WTC11 (cell line): ENCODE measurements around the gene KRTAP6-2. TPM values are rescaled to one million over a fixed set of nuclear protein-coding genes. Genes with fewer than 3 reads are reported as not detected.

Experiments used
- ATAC-seq: fragments of 200-7000 bp; cut with Tn5 transposase; 2 replicates; pipeline ENCODE4 v1.10.0; 2021; ENCODE audit warnings: mild to moderate bottlenecking, moderate library complexity
- CTCF ChIA-PET: fragments of 300-600 bp; sonication (Branson Sonifier 250); formaldehyde crosslinking; loops from one replicate; lab custom pipeline; 2021; ENCODE audit warnings: antibody characterized with exemption; lab: Charles Lee
- POLR2A ChIA-PET: fragments of 350-600 bp; sonication (Branson Sonifier 250); formaldehyde crosslinking; loops from one replicate; lab custom pipeline; 2021; ENCODE audit warnings: antibody characterized with exemption; lab: Charles Lee
- DNase-seq: peaks from one replicate; pipeline ENCODE4 v3.0.0; 2021; ENCODE audit warnings: low spot score
- H3K27ac Mint-ChIP-seq: 2 replicates; pipeline ENCODE4 v1.8.0; 2021; ENCODE audit warnings: mixed read lengths
- H3K27me3 Mint-ChIP-seq: 2 replicates; pipeline ENCODE4 v1.8.0; 2021; ENCODE audit warnings: low read depth, mild to moderate bottlenecking, moderate library complexity, mixed read lengths
- H3K36me3 Mint-ChIP-seq: 2 replicates; pipeline ENCODE4 v1.8.0; 2021; ENCODE audit warnings: mixed read lengths
- H3K4me1 Mint-ChIP-seq: 2 replicates; pipeline ENCODE4 v1.8.0; 2022; ENCODE audit warnings: mixed read lengths
- H3K4me3 Mint-ChIP-seq: 2 replicates; pipeline ENCODE4 v1.8.0; 2021; ENCODE audit warnings: mild to moderate bottlenecking, moderate library complexity, mixed read lengths
- H3K9me3 Mint-ChIP-seq: 2 replicates; pipeline ENCODE4 v1.8.0; 2021; ENCODE audit warnings: mixed read lengths
- AFF4 ChIP-seq: sonication (generic); formaldehyde crosslinking; IDR thresholded peaks from 2 replicates; pipeline ENCODE4 v1.8.1; 2023; ENCODE audit warnings: mild to moderate bottlenecking, missing genetic modification reagents, borderline replicate concordance
- CREM ChIP-seq: sonication (generic); formaldehyde crosslinking; IDR thresholded peaks from 2 replicates; pipeline ENCODE4 v1.8.1; 2022; ENCODE audit warnings: mild to moderate bottlenecking, missing genetic modification reagents, moderate library complexity
- CTCF ChIP-seq: fragments of 200-600 bp; IDR thresholded peaks from 2 replicates; pipeline ENCODE4 v1.8.0; 2022; ENCODE audit warnings: antibody characterized with exemption
- E2F1 ChIP-seq: sonication (generic); formaldehyde crosslinking; IDR thresholded peaks from 2 replicates; pipeline ENCODE4 v1.8.0; 2022; ENCODE audit warnings: mild to moderate bottlenecking, missing genetic modification reagents
- E2F4 ChIP-seq: sonication (generic); formaldehyde crosslinking; IDR thresholded peaks from 2 replicates; pipeline ENCODE4 v1.8.1; 2022; ENCODE audit warnings: low read depth, mild to moderate bottlenecking, moderate library complexity, missing genetic modification reagents, borderline replicate concordance
- ESRRA ChIP-seq: sonication (generic); formaldehyde crosslinking; IDR thresholded peaks from 2 replicates; pipeline ENCODE4 v1.8.1; 2022; ENCODE audit warnings: mild to moderate bottlenecking, missing genetic modification reagents, borderline replicate concordance
- FOXK1 ChIP-seq: sonication (generic); formaldehyde crosslinking; IDR thresholded peaks from 2 replicates; pipeline ENCODE4 v1.8.0; 2022; ENCODE audit warnings: mild to moderate bottlenecking, moderate library complexity, missing genetic modification reagents
- IRF1 ChIP-seq: sonication (generic); formaldehyde crosslinking; IDR thresholded peaks from 2 replicates; pipeline ENCODE4 v1.8.0; 2023; ENCODE audit warnings: missing genetic modification reagents
- IRF2 ChIP-seq: sonication (generic); formaldehyde crosslinking; IDR thresholded peaks from 2 replicates; pipeline ENCODE4 v1.8.0; 2022; ENCODE audit warnings: low read depth, missing genetic modification reagents, borderline replicate concordance
- NR1H2 ChIP-seq: sonication (generic); formaldehyde crosslinking; IDR thresholded peaks from 2 replicates; pipeline ENCODE4 v1.9.0; 2021; ENCODE audit warnings: mild to moderate bottlenecking, moderate library complexity, missing genetic modification reagents
- PRDM15 ChIP-seq: sonication (generic); formaldehyde crosslinking; IDR thresholded peaks from 2 replicates; pipeline ENCODE4 v1.8.0; 2022; ENCODE audit warnings: missing genetic modification reagents
- RELA ChIP-seq: sonication (generic); formaldehyde crosslinking; IDR thresholded peaks from 2 replicates; pipeline ENCODE4 v1.8.1; 2022; ENCODE audit warnings: missing genetic modification reagents, mild to moderate bottlenecking, borderline replicate concordance
- SOX15 ChIP-seq: fragments of 250-450 bp; sonication (Bioruptor Pico); IDR thresholded peaks from 2 replicates; pipeline ENCODE4 v1.9.0; 2021; ENCODE audit warnings: mild to moderate bottlenecking
- ZMAT4 ChIP-seq: fragments of 250-450 bp; sonication (Bioruptor Pico); IDR thresholded peaks from 2 replicates; pipeline ENCODE4 v1.9.0; 2021; ENCODE audit warnings: mild to moderate bottlenecking
- ZNF232 ChIP-seq: sonication (generic); formaldehyde crosslinking; IDR thresholded peaks from 2 replicates; pipeline ENCODE4 v1.8.0; 2022; ENCODE audit warnings: mild to moderate bottlenecking, missing genetic modification reagents
- ZNF425 ChIP-seq: fragments of 250-450 bp; sonication (Bioruptor Pico); conservative IDR thresholded peaks from 2 replicates; pipeline ENCODE4 v1.9.0; 2021; ENCODE audit warnings: mild to moderate bottlenecking
- ZNF512 ChIP-seq: sonication (generic); formaldehyde crosslinking; IDR thresholded peaks from 2 replicates; pipeline ENCODE4 v1.8.1; 2022; ENCODE audit warnings: missing genetic modification reagents, borderline replicate concordance
- ZNF671 ChIP-seq: fragments of 250-450 bp; sonication (Bioruptor Pico); IDR thresholded peaks from 2 replicates; pipeline ENCODE4 v1.8.0; 2021; ENCODE audit warnings: mild to moderate bottlenecking
- total RNA-seq: library from RNA; stranded (reverse); gene quantifications from 3 replicates; pipeline ENCODE4 v1.2.3, GENCODE V29; 2021

Gene KRTAP6-2
- total RNA-seq, 1 experiment from 2014 or later, result not detected

GRCh38 chr21:30642564-30642963, 43.9 kb upstream of the KRTAP6-2 start, which contains the start of gene KRTAP20-3:
TSS of gene KRTAP20-3 (plus strand) at chr21:30642864.
- Mint-ChIP-seq H3K9me3 (peaks cover 7% of the 10 kb centered on the region; the same call in 1 of the 2 replicates), H3K27me3 (no peaks in the 10 kb centered on the region), H3K4me3 (no peak within 1 kb of the TSS), H3K4me1 (no peaks in the 10 kb centered on the region), H3K27ac (no peak within 1 kb of the TSS), H3K36me3 (no peaks in the 10 kb centered on the region)
- CTCF ChIA-PET, result no interaction called here
- TF ChIP-seq E2F4 (no peak), ZNF425 (CRISPR knock-in tag) (no peak), CTCF (no peak), SOX15 (CRISPR knock-in tag) (no peak), ZNF671 (CRISPR knock-in tag) (no peak), ZMAT4 (CRISPR knock-in tag) (no peak), IRF1 (CRISPR knock-in tag) (no peak)
- ATAC-seq (no peak), DNase-seq (no peak)
- POLR2A ChIA-PET, result no interaction called here

GRCh38 chr21:30638686-30639085, 40.0 kb upstream of the KRTAP6-2 start:
- ATAC-seq, result no peak
- POLR2A ChIA-PET, result no interaction called here

More at GRCh38 chr21:30638686-30639085, 40.0 kb upstream of the KRTAP6-2 start:
- H3K9me3 Mint-ChIP-seq, result peaks cover 7% of the 10 kb centered on the region; the same call in 1 of the 2 replicates
- H3K4me1 Mint-ChIP-seq, result no peaks in the 10 kb centered on the region
- no peak overlapping the region for H3K4me3 Mint-ChIP-seq
- CTCF ChIA-PET, result no interaction called here
- TF ChIP-seq PRDM15 (CRISPR knock-in tag), result no peak
- no peak for TF ChIP-seq E2F1
- no peak for TF ChIP-seq ZNF512 (CRISPR knock-in tag)
- TF ChIP-seq IRF2, result no peak
- no peak for TF ChIP-seq RELA (CRISPR knock-in tag)
- TF ChIP-seq CREM (CRISPR knock-in tag), result no peak
- TF ChIP-seq FOXK1, result no peak
- TF ChIP-seq AFF4 (CRISPR knock-in tag), result no peak
- TF ChIP-seq NR1H2, result no peak
- TF ChIP-seq ESRRA (CRISPR knock-in tag), result no peak
- TF ChIP-seq ZNF232 (CRISPR knock-in tag), result no peak
- DNase-seq, result no peak
- no peaks in the 10 kb centered on the region for H3K36me3 Mint-ChIP-seq
- H3K27ac Mint-ChIP-seq, result no peak overlapping the region
- no peaks in the 10 kb centered on the region for H3K27me3 Mint-ChIP-seq
